Nephron (organoid): Measurements from ENCODE around the gene ELL2.

ENCODE experiments used
- H3K27ac Mint-ChIP-seq, 3 experiments: 2 replicates each; pipeline ENCODE4 v1.8.0; 2020; ENCODE audit warnings: mixed read lengths in 3 of 3, mild to moderate bottlenecking in 2 of 3, moderate library complexity in 1 of 3
- H3K27me3 Mint-ChIP-seq: 2 replicates; pipeline ENCODE4 v1.8.0; 2021; ENCODE audit warnings: low read depth, mild to moderate bottlenecking, moderate library complexity, mixed read lengths
- H3K36me3 Mint-ChIP-seq: 2 replicates; pipeline ENCODE4 v1.8.0; 2020; ENCODE audit warnings: low read depth, mixed read lengths
- H3K4me1 Mint-ChIP-seq: 2 replicates; pipeline ENCODE4 v1.8.0; 2020; ENCODE audit warnings: mixed read lengths
- H3K4me3 Mint-ChIP-seq, 3 experiments: 2 replicates each; pipeline ENCODE4 v1.8.0; 2020; ENCODE audit warnings: mild to moderate bottlenecking in 3 of 3, mixed read lengths in 3 of 3, moderate library complexity in 2 of 3
- H3K9me3 Mint-ChIP-seq: 2 replicates; pipeline ENCODE4 v1.8.0; 2020; ENCODE audit warnings: mixed read lengths
- TF ChIP-seq, protein P1 (sequence below), 3 experiments: fragments of 200-600 bp; sonication (generic); IDR thresholded peaks; one replicate each; pipeline ENCODE4 v1.5.0; 2021; ENCODE audit warnings: antibody characterized with exemption in 3 of 3; ENCODE audit not compliant: unreplicated experiment in 3 of 3

ELL2 gene

DNA sequence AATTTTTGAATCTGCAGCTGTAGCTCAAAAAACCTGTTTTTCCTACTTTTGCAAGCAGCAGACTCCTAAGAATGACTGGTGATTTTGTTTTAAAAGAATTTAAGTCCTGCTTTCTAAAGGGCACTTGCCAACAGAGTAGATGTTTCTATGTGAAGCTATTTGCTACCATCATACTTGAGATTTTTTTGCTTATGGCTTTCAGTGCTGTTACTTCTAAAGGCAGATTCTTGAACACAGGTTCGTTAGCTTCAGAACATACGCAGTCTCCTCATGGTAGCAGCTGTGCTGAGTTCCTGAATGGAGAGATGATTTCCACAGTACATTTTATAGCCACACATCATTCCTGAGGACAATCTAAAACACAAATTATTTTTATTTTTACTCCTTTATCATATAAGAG lies 24.4 kb upstream of the ELL2 start:
- Mint-ChIP-seq H3K27ac (no peak overlapping the region), H3K27me3 (no peaks in the 10 kb centered on the region), H3K36me3 (no peaks in the 10 kb centered on the region), H3K4me3 (no peak overlapping the region), H3K4me1 (peaks cover 3% of the 10 kb centered on the region), H3K9me3 (no peaks in the 10 kb centered on the region)
- TF ChIP-seq, protein P1, sequence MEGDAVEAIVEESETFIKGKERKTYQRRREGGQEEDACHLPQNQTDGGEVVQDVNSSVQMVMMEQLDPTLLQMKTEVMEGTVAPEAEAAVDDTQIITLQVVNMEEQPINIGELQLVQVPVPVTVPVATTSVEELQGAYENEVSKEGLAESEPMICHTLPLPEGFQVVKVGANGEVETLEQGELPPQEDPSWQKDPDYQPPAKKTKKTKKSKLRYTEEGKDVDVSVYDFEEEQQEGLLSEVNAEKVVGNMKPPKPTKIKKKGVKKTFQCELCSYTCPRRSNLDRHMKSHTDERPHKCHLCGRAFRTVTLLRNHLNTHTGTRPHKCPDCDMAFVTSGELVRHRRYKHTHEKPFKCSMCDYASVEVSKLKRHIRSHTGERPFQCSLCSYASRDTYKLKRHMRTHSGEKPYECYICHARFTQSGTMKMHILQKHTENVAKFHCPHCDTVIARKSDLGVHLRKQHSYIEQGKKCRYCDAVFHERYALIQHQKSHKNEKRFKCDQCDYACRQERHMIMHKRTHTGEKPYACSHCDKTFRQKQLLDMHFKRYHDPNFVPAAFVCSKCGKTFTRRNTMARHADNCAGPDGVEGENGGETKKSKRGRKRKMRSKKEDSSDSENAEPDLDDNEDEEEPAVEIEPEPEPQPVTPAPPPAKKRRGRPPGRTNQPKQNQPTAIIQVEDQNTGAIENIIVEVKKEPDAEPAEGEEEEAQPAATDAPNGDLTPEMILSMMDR (IDR thresholded peaks at IDR 0.05; ENCODE audit: unreplicated experiment in 3 of 3): no peak

DNA sequence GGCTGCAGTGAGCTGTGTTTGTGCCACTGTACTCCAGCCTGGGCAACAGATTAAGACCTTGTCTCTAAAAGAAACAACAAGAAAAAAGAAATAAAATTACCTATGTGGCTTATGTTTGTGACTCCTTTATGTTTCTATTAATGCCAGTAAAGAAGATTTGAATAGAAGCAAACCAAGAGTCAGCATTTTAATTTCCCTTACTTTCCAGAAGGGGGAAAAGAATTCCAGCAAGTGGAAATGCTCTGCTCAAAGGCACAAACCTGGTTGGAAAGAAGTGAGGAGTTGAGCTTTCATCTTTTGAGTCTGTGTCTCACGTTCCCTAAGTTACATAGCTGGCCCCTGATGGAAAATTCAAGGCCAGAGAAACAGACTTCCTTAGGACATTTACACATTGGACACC lies 23.6 kb upstream of the ELL2 start:
- Mint-ChIP-seq H3K27me3 (no peaks in the 10 kb centered on the region), H3K4me3 (no peak overlapping the region), H3K27ac (no peak overlapping the region), H3K9me3 (no peaks in the 10 kb centered on the region), H3K36me3 (no peaks in the 10 kb centered on the region), H3K4me1 (peaks cover 3% of the 10 kb centered on the region)
- TF ChIP-seq, protein P1 (IDR thresholded peaks at IDR 0.05; ENCODE audit: unreplicated experiment in 3 of 3): no peak

DNA sequence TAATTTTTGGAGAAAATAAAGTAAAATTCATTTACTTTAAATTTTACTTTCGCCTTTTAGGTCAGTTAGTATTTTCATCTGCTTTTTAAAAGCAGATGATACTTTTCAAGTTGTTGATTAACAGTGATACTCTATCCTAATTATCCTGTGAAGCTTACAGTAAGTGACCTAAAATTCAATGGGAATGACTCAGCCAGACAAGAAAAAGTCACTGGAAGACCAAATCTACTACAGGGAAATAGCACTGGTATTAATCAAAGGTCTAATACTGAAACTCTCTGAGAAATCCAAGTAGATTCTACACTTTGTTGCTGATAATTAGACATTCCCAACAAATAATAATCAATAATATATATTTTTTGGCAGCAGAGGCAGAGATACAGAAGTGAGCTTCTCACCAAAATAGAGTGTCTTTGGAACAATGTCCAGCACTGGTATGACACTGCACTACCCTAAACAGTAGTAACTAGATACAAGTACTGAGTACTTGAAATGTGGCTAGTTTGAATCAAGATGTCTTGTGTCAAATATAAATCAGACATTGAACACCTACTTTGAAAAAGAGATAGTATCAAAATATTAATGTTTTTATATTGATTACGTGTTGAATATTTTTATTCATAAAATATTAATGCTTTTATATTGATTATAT lies 22.8 kb upstream of the ELL2 start:
- peaks cover 3% of the 10 kb centered on the region for H3K4me1 Mint-ChIP-seq
- TF ChIP-seq, protein P1 (IDR thresholded peaks at IDR 0.05; ENCODE audit: unreplicated experiment in 3 of 3): no peak
- H3K36me3 Mint-ChIP-seq: no peaks in the 10 kb centered on the region
- no peaks in the 10 kb centered on the region for H3K9me3 Mint-ChIP-seq
- no peak overlapping the region for H3K27ac Mint-ChIP-seq
- no peak overlapping the region for H3K4me3 Mint-ChIP-seq
- no peaks in the 10 kb centered on the region for H3K27me3 Mint-ChIP-seq

DNA sequence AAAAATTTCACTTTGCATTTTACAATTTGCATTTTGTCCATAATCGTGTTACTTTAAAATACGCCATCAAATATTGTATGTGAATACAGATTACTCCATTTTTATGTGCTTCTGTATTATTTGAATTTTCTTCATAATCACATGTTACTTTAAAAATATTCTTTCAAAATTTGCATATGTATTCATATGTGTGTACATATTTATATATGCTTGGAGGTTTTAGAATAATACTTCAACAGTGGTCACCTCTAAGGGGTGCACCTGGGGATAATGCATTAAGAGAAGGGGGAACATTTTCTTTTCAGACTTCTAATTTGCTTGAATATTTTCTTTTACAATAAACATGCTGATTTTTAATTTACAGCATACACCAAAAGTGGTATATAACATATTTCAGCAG lies 21.9 kb upstream of the ELL2 start:
- Mint-ChIP-seq H3K27me3 (no peaks in the 10 kb centered on the region), H3K27ac (no peak overlapping the region), H3K36me3 (no peaks in the 10 kb centered on the region), H3K4me3 (no peak overlapping the region), H3K4me1 (no peaks in the 10 kb centered on the region), H3K9me3 (no peaks in the 10 kb centered on the region)
- TF ChIP-seq, protein P1 (IDR thresholded peaks at IDR 0.05; ENCODE audit: unreplicated experiment in 3 of 3): no peak

DNA sequence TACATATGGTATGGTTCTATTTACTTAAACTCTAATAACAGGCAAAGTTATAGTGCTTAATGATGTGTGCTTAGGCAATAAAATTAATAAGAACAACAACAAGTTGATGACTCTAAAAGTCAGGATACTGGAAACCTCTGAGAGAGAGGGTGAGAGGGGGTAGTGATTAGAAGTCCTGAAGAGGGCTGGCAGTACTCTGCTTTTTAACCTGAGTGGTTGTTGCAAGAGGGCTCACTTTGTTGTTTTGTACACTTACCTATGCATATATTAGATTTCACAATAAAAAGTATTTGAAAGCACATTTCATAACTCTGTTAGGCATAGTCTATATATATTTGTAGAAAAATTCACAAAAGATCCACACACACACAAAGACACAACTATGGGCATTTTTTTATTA lies 21.4 kb upstream of the ELL2 start:
- no peak overlapping the region for H3K4me3 Mint-ChIP-seq
- no peaks in the 10 kb centered on the region for H3K27me3 Mint-ChIP-seq
- no peaks in the 10 kb centered on the region for H3K9me3 Mint-ChIP-seq
- H3K27ac Mint-ChIP-seq: no peak overlapping the region
- TF ChIP-seq, protein P1 (IDR thresholded peaks at IDR 0.05; ENCODE audit: unreplicated experiment in 3 of 3): no peak
- H3K36me3 Mint-ChIP-seq: no peaks in the 10 kb centered on the region
- H3K4me1 Mint-ChIP-seq: no peaks in the 10 kb centered on the region

DNA sequence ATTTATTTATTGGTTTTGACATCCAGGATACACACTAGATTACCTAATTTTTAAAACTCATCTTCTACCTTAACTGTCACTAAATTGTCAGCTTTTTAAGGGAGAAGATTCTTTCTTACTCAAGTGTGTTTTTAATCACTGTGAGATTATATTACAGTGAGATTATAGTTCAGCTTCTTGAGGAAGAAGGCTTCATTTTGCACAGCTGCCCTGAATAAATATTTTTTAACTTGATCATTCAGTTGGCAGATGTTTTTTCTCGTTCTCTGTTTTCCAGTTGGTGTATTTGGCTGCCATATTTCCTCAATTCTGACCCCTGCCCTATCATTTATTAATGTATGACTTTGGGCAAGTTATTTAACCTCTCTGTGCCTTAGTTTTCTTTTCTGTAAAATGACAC lies 15.0 kb upstream of the ELL2 start:
- Mint-ChIP-seq H3K4me3 (no peak overlapping the region), H3K27me3 (no peaks in the 10 kb centered on the region), H3K9me3 (no peaks in the 10 kb centered on the region), H3K27ac (no peak overlapping the region), H3K36me3 (no peaks in the 10 kb centered on the region), H3K4me1 (no peaks in the 10 kb centered on the region)
- TF ChIP-seq, protein P1 (IDR thresholded peaks at IDR 0.05; ENCODE audit: unreplicated experiment in 3 of 3): no peak
